Immature natural killer cell (primary cell): ENCODE measurements around the gene GCGR. TPM values are rescaled to one million over a fixed set of nuclear protein-coding genes. Genes with fewer than 3 reads are reported as not detected.

Source experiments
- DNase-seq, 3 donors: peaks; one replicate each; pipeline ENCODE4 v3.0.0; 2022; ENCODE audit warnings: mixed read lengths in 1 of 3
- H3K27ac Mint-ChIP-seq, 6 donors: one replicate each; pipeline ENCODE4 v1.8.0; 2020; ENCODE audit warnings: mixed read lengths in 6 of 6, mild to moderate bottlenecking in 5 of 6, inconsistent platforms in 4 of 6, moderate library complexity in 3 of 6
- H3K27me3 Mint-ChIP-seq, 3 donors: one replicate each; pipeline ENCODE4 v1.8.0; 2020 to 2021; ENCODE audit warnings: low read depth in 3 of 3, mild to moderate bottlenecking in 3 of 3, mixed read lengths in 3 of 3, moderate library complexity in 3 of 3, inconsistent platforms in 1 of 3
- H3K36me3 Mint-ChIP-seq, 3 donors: one replicate each; pipeline ENCODE4 v1.8.0; 2020; ENCODE audit warnings: mixed read lengths in 3 of 3, inconsistent platforms in 2 of 3, mild to moderate bottlenecking in 2 of 3
- H3K4me1 Mint-ChIP-seq, 2 donors: one replicate each; pipeline ENCODE4 v1.8.0; 2020; ENCODE audit warnings: inconsistent platforms in 2 of 2, mild to moderate bottlenecking in 2 of 2, mixed read lengths in 2 of 2, moderate library complexity in 1 of 2
- H3K4me3 Mint-ChIP-seq, 5 donors: one replicate each; pipeline ENCODE4 v1.8.0; 2020; ENCODE audit warnings: mild to moderate bottlenecking in 5 of 5, mixed read lengths in 5 of 5, inconsistent platforms in 3 of 5, moderate library complexity in 3 of 5
- H3K9me3 Mint-ChIP-seq, 6 donors: one replicate each; pipeline ENCODE4 v1.8.0; 2020; ENCODE audit warnings: mild to moderate bottlenecking in 6 of 6, mixed read lengths in 6 of 6, inconsistent platforms in 4 of 6, moderate library complexity in 3 of 6
- polyA plus RNA-seq, 3 donors: library from polyadenylated mRNA; unstranded; fragments of 300-500 nt; fragmentation: Illumina TruSeq; gene quantifications; one replicate each; pipeline ENCODE4 v1.2.3, GENCODE V29; 2021

GCGR gene
- polyA plus RNA-seq, result not detected

GRCh38 chr17:81803728-81804558, at the start of gene GCGR:
Gene GCGR, plus strand, starts transcription at chr17:81804150. Its CDS starts 4,869 bp downstream, at chr17:81809019.
- Mint-ChIP-seq H3K4me1 (no peaks in the 10 kb centered on the region), H3K27me3 (peaks cover 6 to 12% (median 6%) of the 10 kb centered on the region in 3 donors), H3K4me3 (no peak within 1 kb of the TSS), H3K9me3 (no peaks in the 10 kb centered on the region), H3K27ac (no peak within 1 kb of the TSS), H3K36me3 (no peaks in the 10 kb centered on the region)
- DNase-seq, result no peak

- no peak for DNase-seq
- no peaks in the 10 kb centered on the region for H3K27me3 Mint-ChIP-seq
- no peaks in the 10 kb centered on the region for H3K36me3 Mint-ChIP-seq
- H3K4me1 Mint-ChIP-seq, result no peaks in the 10 kb centered on the region
- H3K27ac Mint-ChIP-seq, result no peak overlapping the region
- no peak overlapping the region for H3K4me3 Mint-ChIP-seq
- no peaks in the 10 kb centered on the region for H3K9me3 Mint-ChIP-seq
Observed at GRCh38 chr17:81792675-81793615, 11.0 kb upstream of the GCGR start.

- Mint-ChIP-seq H3K27ac (no peak overlapping the region), H3K9me3 (no peaks in the 10 kb centered on the region), H3K4me1 (no peaks in the 10 kb centered on the region), H3K4me3 (no peak overlapping the region), H3K36me3 (no peaks in the 10 kb centered on the region), H3K27me3 (no peaks in the 10 kb centered on the region)
- no peak for DNase-seq
Observed at GRCh38 chr17:81794074-81794476, 9.9 kb upstream of the GCGR start.

GRCh38 chr17:81794509-81794908, 9.4 kb upstream of the GCGR start:
- Mint-ChIP-seq H3K9me3 (no peaks in the 10 kb centered on the region), H3K4me1 (no peaks in the 10 kb centered on the region), H3K4me3 (no peak overlapping the region), H3K36me3 (no peaks in the 10 kb centered on the region), H3K27ac (no peak overlapping the region), H3K27me3 (peaks cover 0 to 2% (median 0%) of the 10 kb centered on the region in 3 donors)
- DNase-seq, result no peak

DNA sequence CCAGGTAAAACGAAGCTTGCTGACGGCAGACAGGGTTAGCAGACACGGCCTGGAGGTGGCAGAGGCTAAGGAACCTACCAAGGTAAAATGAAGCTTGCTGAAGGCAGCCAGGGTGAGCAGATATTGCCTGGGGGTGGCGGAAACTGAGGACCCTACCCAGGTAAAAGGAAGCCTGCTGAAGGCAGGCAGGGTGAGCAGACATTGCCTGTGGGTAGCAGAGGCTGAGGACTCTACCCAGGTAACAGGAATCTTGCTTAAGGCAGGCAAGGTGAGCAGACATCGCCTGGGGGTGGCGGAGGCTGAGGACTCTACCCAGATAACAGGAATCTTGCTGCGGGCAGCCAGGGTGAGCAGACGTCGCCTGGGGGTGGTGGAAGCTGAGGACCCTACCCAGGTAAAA, 2.6 kb upstream of the GCGR start:
- H3K9me3 Mint-ChIP-seq, result no peaks in the 10 kb centered on the region
- H3K36me3 Mint-ChIP-seq, result no peaks in the 10 kb centered on the region
- no peaks in the 10 kb centered on the region for H3K4me1 Mint-ChIP-seq
- peaks cover 6 to 12% (median 6%) of the 10 kb centered on the region in 3 donors for H3K27me3 Mint-ChIP-seq
- no peak for DNase-seq
- no peak overlapping the region for H3K4me3 Mint-ChIP-seq
- H3K27ac Mint-ChIP-seq, result no peak overlapping the region

- H3K4me3 Mint-ChIP-seq, result no peak overlapping the region
- H3K36me3 Mint-ChIP-seq, result no peaks in the 10 kb centered on the region
Observed at GRCh38 chr17:81802048-81802758, 1.7 kb upstream of the GCGR start.

GRCh38 chr17:81802856-81803643, 900 bp upstream of the GCGR start:
- Mint-ChIP-seq H3K4me1 (no peaks in the 10 kb centered on the region), H3K27ac (no peak overlapping the region), H3K36me3 (no peaks in the 10 kb centered on the region), H3K4me3 (no peak overlapping the region), H3K9me3 (no peaks in the 10 kb centered on the region), H3K27me3 (peaks cover 6 to 12% (median 6%) of the 10 kb centered on the region in 3 donors)
- DNase-seq, result no peak

More at GRCh38 chr17:81802048-81802758, 1.7 kb upstream of the GCGR start:
- H3K4me1 Mint-ChIP-seq, result no peaks in the 10 kb centered on the region
- H3K9me3 Mint-ChIP-seq, result no peaks in the 10 kb centered on the region
- DNase-seq, result no peak
- H3K27ac Mint-ChIP-seq, result no peak overlapping the region
- H3K27me3 Mint-ChIP-seq, result peaks cover 6 to 12% (median 6%) of the 10 kb centered on the region in 3 donors

DNA sequence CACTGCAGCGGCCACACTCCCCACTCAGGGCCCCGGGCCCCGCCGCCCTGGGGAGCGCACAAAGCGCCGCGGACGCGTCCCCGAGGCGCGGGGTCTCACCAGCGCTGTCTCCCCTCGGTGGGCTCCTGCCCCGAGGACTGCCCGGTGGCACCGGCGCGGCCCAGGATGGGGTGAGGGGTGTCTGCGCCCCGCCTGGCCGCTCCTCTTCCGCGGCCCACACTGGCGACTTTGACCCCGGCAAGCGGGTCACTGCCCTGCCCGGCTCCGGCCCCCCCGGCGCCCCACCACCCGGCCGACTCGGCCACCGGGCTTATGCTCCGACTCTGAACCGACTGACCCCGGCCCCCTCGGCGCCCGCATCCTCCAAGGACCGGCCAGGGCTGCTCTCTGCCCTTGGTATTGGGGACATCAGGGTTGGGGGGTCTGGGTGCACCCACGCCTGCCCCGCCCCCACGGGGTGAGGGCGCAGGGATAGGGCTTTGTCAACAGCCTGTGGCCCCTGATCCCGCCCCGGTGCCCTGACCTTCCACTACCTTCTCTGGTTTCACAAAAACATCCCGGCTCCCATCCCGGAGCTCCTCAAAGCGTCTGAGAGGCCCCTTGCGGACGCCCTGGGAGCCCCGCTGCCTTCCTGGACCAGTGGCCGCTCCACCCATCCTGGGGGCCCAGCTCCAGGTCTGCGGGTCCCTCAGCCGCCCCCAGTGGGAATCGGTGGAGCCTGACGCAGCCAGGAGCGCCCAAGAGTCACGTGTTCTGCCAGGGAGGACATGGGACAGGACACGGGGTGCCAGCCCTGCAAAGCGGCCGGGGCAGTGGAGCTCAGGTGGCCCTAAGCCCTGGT, 829 bp downstream of the GCGR start:
- Mint-ChIP-seq H3K36me3 (no peaks in the 10 kb centered on the region), H3K27me3 (peaks cover 6 to 12% (median 6%) of the 10 kb centered on the region in 3 donors), H3K4me3 (no peak overlapping the region)

DNA sequence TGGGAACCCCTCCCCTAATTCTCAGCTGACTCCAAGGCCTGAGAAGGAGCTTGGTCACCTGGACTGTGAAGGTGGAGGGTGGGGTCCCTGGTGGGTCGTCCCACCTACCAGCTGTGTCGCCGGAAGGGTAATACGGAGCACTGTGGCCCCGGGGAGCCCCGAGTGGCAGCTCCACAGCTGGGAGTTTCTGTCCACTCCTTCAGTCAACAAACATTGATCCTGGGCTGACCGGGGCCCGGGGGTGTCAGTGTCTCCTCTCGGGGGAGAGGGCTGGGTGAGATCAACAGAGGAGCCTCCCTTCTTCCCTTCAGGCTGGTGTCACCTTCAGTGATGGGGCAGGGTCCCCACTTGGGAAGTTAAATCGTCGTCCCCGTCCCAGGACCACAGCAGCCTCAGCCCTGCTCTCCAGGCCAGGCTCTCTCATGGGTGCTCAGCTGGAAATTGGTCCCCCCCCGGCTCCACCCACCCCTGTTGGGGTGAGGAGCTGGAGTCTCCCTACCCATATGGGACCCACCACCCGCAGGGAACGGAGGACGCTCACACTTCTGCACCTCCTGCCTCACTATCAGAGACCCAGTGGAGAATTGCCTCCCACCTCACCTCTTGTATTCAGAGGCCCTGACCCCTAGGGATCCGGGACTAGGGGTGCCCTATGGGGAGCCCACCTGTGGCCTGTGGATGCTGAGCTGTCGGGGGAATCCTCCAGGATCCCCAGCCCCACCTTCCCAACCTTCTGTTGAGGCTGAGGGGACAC, 1.9 kb downstream of the GCGR start:
- Mint-ChIP-seq H3K36me3 (no peaks in the 10 kb centered on the region), H3K4me1 (no peaks in the 10 kb centered on the region), H3K9me3 (peaks cover 0 to 2% (median 0%) of the 10 kb centered on the region in 6 donors), H3K4me3 (no peak overlapping the region), H3K27me3 (peaks cover 4 to 12% (median 6%) of the 10 kb centered on the region in 3 donors), H3K27ac (no peak overlapping the region)
- no peak for DNase-seq

More for the DNA sequence above, 829 bp downstream of the GCGR start:
- H3K27ac Mint-ChIP-seq, result no peak overlapping the region
- DNase-seq, result no peak
- H3K9me3 Mint-ChIP-seq, result no peaks in the 10 kb centered on the region
- H3K4me1 Mint-ChIP-seq, result no peaks in the 10 kb centered on the region

- H3K27ac Mint-ChIP-seq, result no peak overlapping the region
- H3K27me3 Mint-ChIP-seq, result peaks cover 2 to 11% (median 6%) of the 10 kb centered on the region in 3 donors
- H3K4me1 Mint-ChIP-seq, result no peaks in the 10 kb centered on the region
- H3K9me3 Mint-ChIP-seq, result peaks cover 0 to 2% (median 0%) of the 10 kb centered on the region in 6 donors
- no peak overlapping the region for H3K4me3 Mint-ChIP-seq
- no peak for DNase-seq
- no peaks in the 10 kb centered on the region for H3K36me3 Mint-ChIP-seq
Observed at GRCh38 chr17:81806461-81807209, 2.7 kb downstream of the GCGR start.

DNA sequence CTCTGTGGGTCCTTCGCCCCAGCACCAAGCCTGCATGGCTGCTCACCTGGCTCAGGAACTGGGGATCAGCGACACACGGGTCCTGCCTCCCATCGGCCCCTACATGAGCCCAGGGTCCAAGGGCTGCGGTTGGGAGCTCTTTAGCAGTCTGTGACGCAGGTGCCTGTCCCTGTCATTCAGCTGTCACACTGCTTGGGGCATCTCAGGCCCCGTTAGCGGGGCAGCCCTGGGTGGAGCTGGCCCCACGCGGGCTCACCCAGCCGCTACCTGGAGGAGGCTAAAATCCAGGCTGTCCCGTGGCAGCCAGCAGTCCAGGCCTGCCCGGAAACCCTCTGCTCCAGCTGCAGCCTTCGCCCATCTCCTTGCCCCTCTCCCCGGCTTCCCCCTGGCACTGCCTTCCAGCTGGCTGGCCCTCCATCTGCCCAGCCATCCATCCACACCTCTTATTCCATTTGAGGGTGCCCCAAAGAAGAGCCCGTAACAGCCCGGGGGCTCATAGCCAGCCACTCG, 3.3 kb downstream of the GCGR start:
- Mint-ChIP-seq H3K4me1 (no peaks in the 10 kb centered on the region), H3K36me3 (no peaks in the 10 kb centered on the region), H3K4me3 (no peak overlapping the region), H3K9me3 (peaks cover 0 to 2% (median 0%) of the 10 kb centered on the region in 6 donors), H3K27ac (no peak overlapping the region), H3K27me3 (peaks cover 1 to 8% (median 2%) of the 10 kb centered on the region in 3 donors)
- DNase-seq, result no peak
